Measurements from ENCODE around the gene TTI1. TPM values are rescaled to one million over a fixed set of nuclear protein-coding genes. Genes with fewer than 3 reads are reported as not detected.

Gene TTI1
- polyA plus RNA-seq, 4 donors: 5.7 to 21.4 (median 6.8) TPM

DNA sequence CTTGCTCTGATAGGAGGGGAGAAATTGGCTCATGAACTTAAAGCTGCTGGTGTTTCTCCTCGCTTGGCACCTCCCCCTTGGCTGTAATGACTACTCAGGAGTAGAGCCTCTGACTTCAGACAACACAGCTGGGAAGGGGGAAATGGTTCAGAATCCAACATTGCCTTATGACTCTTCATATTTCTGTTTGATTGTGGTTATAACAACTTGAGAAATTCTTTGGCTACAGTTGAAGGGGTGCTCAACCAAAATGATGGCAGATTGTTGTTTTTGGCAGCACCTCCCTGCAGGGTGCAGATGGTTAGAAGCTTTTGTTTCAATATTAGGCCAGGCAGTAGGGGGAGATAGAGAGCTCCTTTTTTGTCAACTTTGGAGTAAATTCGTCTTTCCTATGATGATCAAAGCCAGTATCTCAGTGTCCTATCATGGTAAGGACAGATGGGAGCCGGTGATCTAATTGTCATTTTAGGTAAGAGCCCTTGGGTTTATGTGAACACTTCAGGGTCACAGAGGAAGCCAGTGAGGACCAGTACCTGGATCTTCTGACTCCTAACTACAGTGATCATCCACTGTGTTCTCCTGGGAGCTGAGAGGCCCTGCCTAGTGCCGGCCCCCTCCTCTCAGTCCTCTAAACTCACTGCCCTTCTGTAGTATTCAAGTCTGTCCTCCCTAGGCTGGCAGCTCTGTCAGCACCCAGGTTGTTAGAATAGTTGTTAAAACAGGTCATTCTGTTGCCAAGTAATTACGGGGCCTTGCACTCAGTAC lies 40.2 kb upstream of the TTI1 start:
- 45 to 53% (median 47%) methylated on average over 5 of the region's 5 CpGs for WGBS, 3 donors
- H3K4me3 ChIP-seq (ENCODE audit: low read depth in 1 of 3, low read length in 3 of 3): no peak overlapping the region
- peaks cover 0 to 21% (median 0%) of the 10 kb centered on the region in 3 donors for H3K4me1 ChIP-seq (ENCODE audit: control insufficient read depth in 3 of 3, insufficient read depth in 2 of 3, low read depth in 1 of 3, low read length in 2 of 3)
- peaks cover 2 to 34% (median 24%) of the 10 kb centered on the region in 3 donors for H3K36me3 ChIP-seq (ENCODE audit: control insufficient read depth in 3 of 3, insufficient read depth in 2 of 3, low read depth in 1 of 3, low read length in 3 of 3)
- FAIRE-seq (no peak), DNase-seq (peak; percentile 56 to 75)
- H3K9me3 ChIP-seq (ENCODE audit: control insufficient read depth in 2 of 2, insufficient read depth in 1 of 2, low read depth in 1 of 2, low read length in 1 of 2): no peaks in the 10 kb centered on the region
- H3K27ac ChIP-seq (ENCODE audit: low read depth in 1 of 3, low read length in 2 of 3): peak overlapping the region; percentile 26 to 70 (median 65)
- H3K27me3 ChIP-seq (ENCODE audit: control insufficient read depth in 3 of 3, insufficient read depth in 3 of 3, low read length in 3 of 3): no peaks in the 10 kb centered on the region

DNA sequence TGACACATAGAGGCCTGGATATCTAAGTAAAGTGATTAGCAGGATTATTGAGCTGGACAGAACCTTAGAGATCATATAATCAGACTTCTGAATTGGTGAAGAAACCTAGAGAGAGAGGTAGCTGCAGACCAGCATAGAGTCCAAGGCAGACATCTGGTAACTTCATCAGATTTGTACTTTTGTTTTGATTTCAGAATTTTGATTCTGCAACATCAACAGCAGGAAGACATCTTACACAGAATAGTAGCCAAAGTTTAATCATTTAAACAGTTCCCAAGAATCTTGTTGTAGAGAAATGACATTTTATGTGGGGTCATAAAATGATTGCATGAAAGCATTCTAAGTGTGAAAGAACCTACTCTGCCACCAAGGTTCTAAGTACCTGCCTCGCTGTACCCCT lies 39.6 kb upstream of the TTI1 start:
- 30 to 55% (median 42%) methylated on average over 1 of the region's 1 CpG for WGBS, 3 donors
- Histone ChIP-seq H3K36me3 (ENCODE audit: control insufficient read depth in 3 of 3, insufficient read depth in 2 of 3, low read depth in 1 of 3, low read length in 3 of 3) (peaks cover 5 to 29% (median 27%) of the 10 kb centered on the region in 3 donors), H3K27ac (ENCODE audit: low read depth in 1 of 3, low read length in 2 of 3) (peak overlapping the region; percentile 17 to 70 (median 26))

DNA sequence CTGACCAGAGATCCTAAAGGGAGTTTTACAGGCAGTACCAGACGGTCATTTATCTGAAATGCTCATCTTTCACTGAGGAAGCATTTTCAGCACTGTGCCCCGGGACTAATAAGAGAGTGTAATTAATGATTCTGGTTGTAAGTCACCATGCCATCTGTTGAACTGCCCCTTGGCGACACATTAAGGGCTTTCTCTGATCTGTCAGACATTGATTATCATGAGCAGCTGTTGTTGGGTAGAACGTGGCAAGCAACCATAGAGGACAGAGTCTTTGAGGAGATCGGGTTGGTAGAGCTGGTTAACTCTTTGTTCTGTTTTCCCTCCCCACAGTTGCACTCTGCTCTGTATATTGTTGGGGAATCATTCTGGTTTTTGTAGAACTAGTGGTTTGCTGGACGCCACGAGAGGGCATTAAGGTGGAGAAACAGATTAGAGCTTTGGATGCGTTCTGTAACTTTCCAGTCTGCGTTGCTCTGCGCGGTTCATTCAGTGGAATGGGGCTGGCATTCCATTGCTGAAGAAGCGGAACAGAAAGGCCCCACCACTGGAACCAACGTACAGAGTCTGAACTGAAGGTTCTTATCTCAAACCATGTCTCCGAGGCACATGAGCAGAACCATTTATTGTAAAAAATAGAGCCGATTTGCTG lies 34.6 kb upstream of the TTI1 start:
- no peak for FAIRE-seq
- no peak overlapping the region for H3K4me3 ChIP-seq (ENCODE audit: low read depth in 1 of 3, low read length in 3 of 3)
- no peaks in the 10 kb centered on the region for H3K27me3 ChIP-seq (ENCODE audit: control insufficient read depth in 3 of 3, insufficient read depth in 3 of 3, low read length in 3 of 3)
- H3K4me1 ChIP-seq (ENCODE audit: control insufficient read depth in 3 of 3, insufficient read depth in 2 of 3, low read depth in 1 of 3, low read length in 2 of 3): no peaks in the 10 kb centered on the region
- no peaks in the 10 kb centered on the region for H3K9me3 ChIP-seq (ENCODE audit: control insufficient read depth in 2 of 2, insufficient read depth in 1 of 2, low read depth in 1 of 2, low read length in 1 of 2)
- WGBS, 3 donors: 87 to 90% (median 89%) methylated on average over 15 of the region's 15 CpGs
- DNase-seq: no peak
- H3K36me3 ChIP-seq (ENCODE audit: control insufficient read depth in 3 of 3, insufficient read depth in 2 of 3, low read depth in 1 of 3, low read length in 3 of 3): peaks cover 7 to 44% (median 40%) of the 10 kb centered on the region in 3 donors
- no peak overlapping the region for H3K27ac ChIP-seq (ENCODE audit: low read depth in 1 of 3, low read length in 2 of 3)

More for the DNA sequence above, 39.6 kb upstream of the TTI1 start:
- no peaks in the 10 kb centered on the region for H3K27me3 ChIP-seq (ENCODE audit: control insufficient read depth in 3 of 3, insufficient read depth in 3 of 3, low read length in 3 of 3)
- peaks cover 0 to 21% (median 0%) of the 10 kb centered on the region in 3 donors for H3K4me1 ChIP-seq (ENCODE audit: control insufficient read depth in 3 of 3, insufficient read depth in 2 of 3, low read depth in 1 of 3, low read length in 2 of 3)
- DNase-seq (no peak), FAIRE-seq (no peak)
- H3K9me3 ChIP-seq (ENCODE audit: control insufficient read depth in 2 of 2, insufficient read depth in 1 of 2, low read depth in 1 of 2, low read length in 1 of 2): no peaks in the 10 kb centered on the region
- no peak overlapping the region for H3K4me3 ChIP-seq (ENCODE audit: low read depth in 1 of 3, low read length in 3 of 3)

DNA sequence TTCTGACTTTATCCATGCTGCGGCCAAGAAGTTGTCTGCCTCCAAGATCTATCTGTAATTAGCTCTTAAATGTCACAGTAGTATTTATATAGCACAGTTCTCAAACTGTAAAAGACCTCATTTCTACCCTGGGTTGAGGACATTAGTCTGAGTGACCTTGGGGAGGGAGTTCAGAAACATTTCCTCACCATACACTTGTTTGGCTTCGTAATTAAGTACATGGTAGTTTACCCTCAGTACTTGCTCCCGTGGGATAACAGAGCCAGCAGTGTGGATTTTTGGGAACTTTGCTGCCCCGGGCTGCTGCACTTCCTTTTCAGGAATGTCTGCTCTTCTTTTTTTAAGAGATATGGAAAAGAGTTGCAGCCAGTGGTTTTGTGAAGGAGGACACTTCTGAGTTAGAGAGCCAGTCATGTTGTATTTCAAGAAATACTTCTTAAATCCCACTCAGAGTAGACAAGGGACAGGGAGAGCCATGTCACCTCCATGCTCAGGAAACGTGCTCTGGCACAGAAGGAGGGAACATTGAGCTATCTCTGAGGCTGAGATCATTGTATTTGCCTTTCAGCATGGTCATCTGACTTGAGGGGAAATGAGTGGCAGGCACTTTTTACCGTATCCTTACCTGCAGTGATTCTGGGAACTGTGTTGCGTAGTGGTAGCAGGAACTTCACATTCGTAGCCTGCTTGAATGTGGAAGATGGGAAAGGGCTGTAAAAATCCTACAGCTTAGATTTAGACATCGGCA lies 33.9 kb upstream of the TTI1 start:
- DNase-seq (no peak), FAIRE-seq (no peak)
- WGBS, 3 donors: 83 to 89% (median 84%) methylated on average over 9 of the region's 9 CpGs
- Histone ChIP-seq H3K36me3 (ENCODE audit: control insufficient read depth in 3 of 3, insufficient read depth in 2 of 3, low read depth in 1 of 3, low read length in 3 of 3) (peaks cover 7 to 46% (median 38%) of the 10 kb centered on the region in 3 donors), H3K4me3 (ENCODE audit: low read depth in 1 of 3, low read length in 3 of 3) (no peak overlapping the region), H3K9me3 (ENCODE audit: control insufficient read depth in 2 of 2, insufficient read depth in 1 of 2, low read depth in 1 of 2, low read length in 1 of 2) (no peaks in the 10 kb centered on the region), H3K27me3 (ENCODE audit: control insufficient read depth in 3 of 3, insufficient read depth in 3 of 3, low read length in 3 of 3) (no peaks in the 10 kb centered on the region), H3K27ac (ENCODE audit: low read depth in 1 of 3, low read length in 2 of 3) (no peak overlapping the region), H3K4me1 (ENCODE audit: control insufficient read depth in 3 of 3, insufficient read depth in 2 of 3, low read depth in 1 of 3, low read length in 2 of 3) (no peaks in the 10 kb centered on the region)

DNA sequence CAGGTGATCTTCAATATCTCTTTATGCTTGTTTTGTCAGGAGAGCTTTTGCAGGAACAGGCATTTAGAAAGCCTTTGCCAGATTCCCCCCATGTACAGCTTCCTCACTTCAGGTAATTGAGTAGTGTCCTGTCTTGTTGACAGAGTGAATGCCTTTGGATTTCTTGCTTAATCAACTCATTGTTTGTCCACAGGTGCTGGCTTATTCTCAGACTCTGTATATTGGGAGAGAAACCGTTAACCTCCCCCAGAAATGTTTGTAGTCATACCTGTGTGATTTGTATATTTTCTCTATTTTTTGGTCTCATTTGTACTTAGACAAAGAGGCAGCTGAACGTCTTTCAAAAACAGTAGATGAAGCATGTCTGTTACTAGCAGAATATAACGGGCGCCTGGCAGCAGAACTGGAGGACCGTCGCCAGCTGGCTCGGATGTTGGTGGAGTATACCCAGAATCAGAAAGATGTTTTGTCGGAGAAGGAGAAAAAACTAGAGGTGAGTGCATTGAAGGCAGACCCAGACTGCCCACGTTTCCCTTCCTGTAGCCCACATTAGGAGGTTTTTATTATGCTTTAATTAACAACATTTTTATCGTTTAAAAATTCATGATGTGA lies 32.6 kb upstream of the TTI1 start:
- Histone ChIP-seq H3K9me3 (ENCODE audit: control insufficient read depth in 2 of 2, insufficient read depth in 1 of 2, low read depth in 1 of 2, low read length in 1 of 2) (no peaks in the 10 kb centered on the region), H3K4me1 (ENCODE audit: control insufficient read depth in 3 of 3, insufficient read depth in 2 of 3, low read depth in 1 of 3, low read length in 2 of 3) (no peaks in the 10 kb centered on the region), H3K36me3 (ENCODE audit: control insufficient read depth in 3 of 3, insufficient read depth in 2 of 3, low read depth in 1 of 3, low read length in 3 of 3) (peaks cover 11 to 50% (median 37%) of the 10 kb centered on the region in 3 donors), H3K27ac (ENCODE audit: low read depth in 1 of 3, low read length in 2 of 3) (no peak overlapping the region), H3K4me3 (ENCODE audit: low read depth in 1 of 3, low read length in 3 of 3) (no peak overlapping the region), H3K27me3 (ENCODE audit: control insufficient read depth in 3 of 3, insufficient read depth in 3 of 3, low read length in 3 of 3) (no peaks in the 10 kb centered on the region)
- whole genome bisulfite sequencing, 3 donors: 83 to 94% (median 88%) methylated on average over 10 of the region's 10 CpGs
- DNase-seq (no peak), FAIRE-seq (no peak)

DNA sequence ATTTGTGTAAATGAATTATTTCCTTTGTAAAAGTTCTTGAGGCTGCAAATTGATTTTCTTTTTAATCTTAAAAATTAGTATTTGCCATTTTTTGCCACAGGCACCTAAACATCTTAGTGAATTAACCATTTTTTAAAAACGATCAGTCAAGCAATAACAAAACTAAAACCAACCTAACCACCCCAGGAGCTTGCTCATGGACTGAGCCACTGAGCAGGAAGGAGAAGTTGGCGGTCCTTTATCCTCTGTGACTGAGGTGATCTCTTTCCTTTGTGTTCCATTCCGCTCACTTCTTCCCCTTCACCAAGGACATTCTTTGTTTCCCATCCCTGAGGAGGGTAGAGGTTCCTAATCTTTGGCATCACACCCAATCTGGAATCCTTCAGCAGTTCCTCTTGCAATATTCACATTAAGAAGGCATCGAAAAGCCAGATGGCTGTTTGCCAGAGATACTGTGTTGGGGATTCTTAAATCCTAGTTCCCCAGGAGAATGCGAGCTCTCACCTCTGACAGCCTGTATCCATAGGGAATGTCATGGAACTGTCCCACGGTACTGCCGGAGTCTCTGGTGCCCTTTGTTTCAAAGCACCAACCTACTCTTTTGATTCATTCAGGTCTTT lies 30.8 kb upstream of the TTI1 start:
- Histone ChIP-seq H3K27ac (ENCODE audit: low read depth in 1 of 3, low read length in 2 of 3) (no peak overlapping the region), H3K4me1 (ENCODE audit: control insufficient read depth in 3 of 3, insufficient read depth in 2 of 3, low read depth in 1 of 3, low read length in 2 of 3) (no peaks in the 10 kb centered on the region), H3K27me3 (ENCODE audit: control insufficient read depth in 3 of 3, insufficient read depth in 3 of 3, low read length in 3 of 3) (no peaks in the 10 kb centered on the region), H3K36me3 (ENCODE audit: control insufficient read depth in 3 of 3, insufficient read depth in 2 of 3, low read depth in 1 of 3, low read length in 3 of 3) (peaks cover 11 to 50% (median 42%) of the 10 kb centered on the region in 3 donors), H3K9me3 (ENCODE audit: control insufficient read depth in 2 of 2, insufficient read depth in 1 of 2, low read depth in 1 of 2, low read length in 1 of 2) (no peaks in the 10 kb centered on the region), H3K4me3 (ENCODE audit: low read depth in 1 of 3, low read length in 3 of 3) (no peak overlapping the region)
- 84 to 88% (median 85%) methylated on average over 7 of the region's 7 CpGs for WGBS, 3 donors
- no peak for FAIRE-seq
- no peak for DNase-seq

DNA sequence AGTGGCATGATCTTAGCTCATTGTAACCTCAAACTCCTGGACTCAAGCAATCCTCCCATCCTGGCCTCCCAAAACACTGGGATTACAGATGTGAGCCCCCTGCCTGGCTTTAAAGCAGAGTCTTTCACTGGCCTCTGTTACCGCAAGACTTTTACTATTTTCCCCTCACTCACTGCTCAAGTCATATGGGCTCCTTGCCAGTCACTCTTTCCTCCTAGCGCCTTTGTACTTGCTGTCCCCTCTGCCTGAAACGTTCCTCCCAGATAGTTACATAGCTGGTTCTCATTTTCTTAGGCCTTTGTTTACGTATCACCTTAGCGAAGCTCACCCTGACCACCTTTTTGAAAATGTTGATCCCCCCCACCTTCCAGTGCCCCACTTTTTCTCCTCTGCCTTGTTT lies 29.6 kb upstream of the TTI1 start:
- Histone ChIP-seq H3K36me3 (ENCODE audit: control insufficient read depth in 3 of 3, insufficient read depth in 2 of 3, low read depth in 1 of 3, low read length in 3 of 3) (peaks cover 6 to 51% (median 45%) of the 10 kb centered on the region in 3 donors), H3K27me3 (ENCODE audit: control insufficient read depth in 3 of 3, insufficient read depth in 3 of 3, low read length in 3 of 3) (no peaks in the 10 kb centered on the region), H3K9me3 (ENCODE audit: control insufficient read depth in 2 of 2, insufficient read depth in 1 of 2, low read depth in 1 of 2, low read length in 1 of 2) (no peaks in the 10 kb centered on the region), H3K4me1 (ENCODE audit: control insufficient read depth in 3 of 3, insufficient read depth in 2 of 3, low read depth in 1 of 3, low read length in 2 of 3) (no peaks in the 10 kb centered on the region), H3K27ac (ENCODE audit: low read depth in 1 of 3, low read length in 2 of 3) (no peak overlapping the region), H3K4me3 (ENCODE audit: low read depth in 1 of 3, low read length in 3 of 3) (no peak overlapping the region)
- WGBS, 3 donors: 81 to 90% (median 84%) methylated on average over 5 of the region's 5 CpGs
- no peak for FAIRE-seq
- DNase-seq: no peak

DNA sequence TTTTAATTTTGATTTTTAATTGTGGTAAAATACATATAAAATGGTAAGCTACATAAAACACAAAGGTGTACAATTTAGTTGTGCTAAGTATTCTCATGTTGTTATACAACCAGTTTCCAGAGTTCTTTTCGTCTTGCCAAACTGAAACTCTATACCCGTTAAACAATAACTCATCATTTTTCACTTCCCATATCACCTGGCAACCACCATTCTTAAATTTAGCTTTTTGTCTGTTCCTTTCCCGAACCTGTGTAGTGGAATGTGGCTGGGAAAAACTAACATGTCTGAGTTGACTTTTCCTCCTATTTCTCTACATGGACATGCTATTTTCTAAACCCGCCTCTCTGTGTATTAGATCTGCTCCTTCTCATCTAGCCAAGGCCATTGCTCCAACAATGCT lies 27.9 kb upstream of the TTI1 start:
- FAIRE-seq: no peak
- WGBS, 3 donors: 74 to 84% (median 84%) methylated on average over 4 of the region's 4 CpGs
- H3K27ac ChIP-seq (ENCODE audit: low read depth in 1 of 3, low read length in 2 of 3): no peak overlapping the region

More for the DNA sequence above, 27.9 kb upstream of the TTI1 start:
- H3K4me1 ChIP-seq (ENCODE audit: control insufficient read depth in 3 of 3, insufficient read depth in 2 of 3, low read depth in 1 of 3, low read length in 2 of 3): no peaks in the 10 kb centered on the region
- no peaks in the 10 kb centered on the region for H3K27me3 ChIP-seq (ENCODE audit: control insufficient read depth in 3 of 3, insufficient read depth in 3 of 3, low read length in 3 of 3)
- H3K9me3 ChIP-seq (ENCODE audit: control insufficient read depth in 2 of 2, insufficient read depth in 1 of 2, low read depth in 1 of 2, low read length in 1 of 2): no peaks in the 10 kb centered on the region
- peaks cover 6 to 46% (median 44%) of the 10 kb centered on the region in 3 donors for H3K36me3 ChIP-seq (ENCODE audit: control insufficient read depth in 3 of 3, insufficient read depth in 2 of 3, low read depth in 1 of 3, low read length in 3 of 3)
- DNase-seq: no peak
- H3K4me3 ChIP-seq (ENCODE audit: low read depth in 1 of 3, low read length in 3 of 3): no peak overlapping the region

All from small intestine (tissue), 7 donors.